ENCODE data around the gene MYZAP.

DNA sequence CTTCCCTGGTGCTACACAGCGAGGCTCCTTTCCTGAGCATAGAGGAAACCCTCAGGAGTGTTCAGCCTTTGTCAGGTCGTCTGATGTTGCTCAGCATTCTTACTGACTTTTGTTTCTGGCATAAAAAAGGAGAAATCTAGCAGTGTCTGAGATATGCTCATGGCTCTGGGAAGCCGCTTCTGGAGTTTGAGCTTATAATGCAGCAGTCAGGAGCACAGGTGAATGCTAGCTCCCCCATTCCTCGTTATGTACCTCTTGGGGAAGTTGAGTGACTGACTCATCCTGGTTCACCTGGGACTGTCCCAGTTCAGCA is 49.2 kb upstream of the MYZAP start:
- TF ChIP-seq, protein P1, sequence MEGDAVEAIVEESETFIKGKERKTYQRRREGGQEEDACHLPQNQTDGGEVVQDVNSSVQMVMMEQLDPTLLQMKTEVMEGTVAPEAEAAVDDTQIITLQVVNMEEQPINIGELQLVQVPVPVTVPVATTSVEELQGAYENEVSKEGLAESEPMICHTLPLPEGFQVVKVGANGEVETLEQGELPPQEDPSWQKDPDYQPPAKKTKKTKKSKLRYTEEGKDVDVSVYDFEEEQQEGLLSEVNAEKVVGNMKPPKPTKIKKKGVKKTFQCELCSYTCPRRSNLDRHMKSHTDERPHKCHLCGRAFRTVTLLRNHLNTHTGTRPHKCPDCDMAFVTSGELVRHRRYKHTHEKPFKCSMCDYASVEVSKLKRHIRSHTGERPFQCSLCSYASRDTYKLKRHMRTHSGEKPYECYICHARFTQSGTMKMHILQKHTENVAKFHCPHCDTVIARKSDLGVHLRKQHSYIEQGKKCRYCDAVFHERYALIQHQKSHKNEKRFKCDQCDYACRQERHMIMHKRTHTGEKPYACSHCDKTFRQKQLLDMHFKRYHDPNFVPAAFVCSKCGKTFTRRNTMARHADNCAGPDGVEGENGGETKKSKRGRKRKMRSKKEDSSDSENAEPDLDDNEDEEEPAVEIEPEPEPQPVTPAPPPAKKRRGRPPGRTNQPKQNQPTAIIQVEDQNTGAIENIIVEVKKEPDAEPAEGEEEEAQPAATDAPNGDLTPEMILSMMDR (IDR thresholded peaks at IDR 0.05; ENCODE audit: borderline replicate concordance, extremely low read depth, low read length, poor library complexity, severe bottlenecking), result no peak
- no peak for TF ChIP-seq EZH2 (IDR thresholded peaks at IDR 0.05; ENCODE audit: borderline replicate concordance, low read depth, low read length, severe bottlenecking)
